Left kidney (tissue), 8 donors: ENCODE measurements around the gene MAPK8IP2. TPM values are rescaled to one million over a fixed set of nuclear protein-coding genes. Genes with fewer than 3 reads are reported as not detected.

Source experiments
- DNase-seq: peaks from one replicate; pipeline ENCODE4 v3.0.0-alpha.2; 2013
- long read RNA-seq, 8 donors: transcript quantifications; one replicate each; lab custom pipeline, GENCODE V29; 2026
- polyA plus RNA-seq: library from polyadenylated mRNA; unstranded; fragments of 120-200 nt; gene quantifications from one replicate; pipeline ENCODE4 v1.2.1, GENCODE V29; 2013; ENCODE audit not compliant: insufficient read length

The MAPK8IP2 gene
- 0.83 TPM for polyA plus RNA-seq
- long read RNA-seq, donor 1: 0 reads
- long read RNA-seq, donor 2: 0 reads
- long read RNA-seq, donor 3: 0 reads
- long read RNA-seq, donor 4: 0 reads
- long read RNA-seq, donor 5: 0 reads
- long read RNA-seq, donor 6, partial matches to known transcripts: 0 of 1 reads
- long read RNA-seq, donor 6, other reads (novel, unspliced or antisense): 0 of 1 reads
- long read RNA-seq, donor 7: 0 reads
- long read RNA-seq, donor 8: 0 reads

DNA sequence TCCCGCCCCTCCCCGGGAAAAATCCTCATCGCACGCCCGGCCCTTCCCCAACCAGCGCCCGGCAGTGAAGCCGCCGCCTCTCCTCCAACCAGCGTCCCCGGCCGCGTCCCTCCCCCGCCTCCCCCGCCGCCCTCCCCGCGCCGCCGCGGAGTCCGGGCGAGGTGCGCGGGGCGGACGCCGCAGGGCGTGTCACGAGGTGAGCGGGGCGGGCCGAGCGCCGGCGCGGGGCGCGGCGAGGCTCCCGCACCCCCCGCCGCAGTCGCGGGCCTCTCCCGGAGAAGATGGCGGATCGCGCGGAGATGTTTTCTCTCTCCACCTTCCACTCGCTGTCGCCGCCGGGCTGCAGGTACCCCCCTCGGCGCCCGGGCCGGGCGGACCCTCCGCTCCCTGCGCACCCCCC is at the start of gene MAPK8IP2:
Gene MAPK8IP2, plus strand, starts transcription at position 256 of the 400 bp plus-strand sequence. Its CDS starts 26 bp downstream, at position 282.
- DNase-seq: no peak

- DNase-seq: no peak
Observed at GRCh38 chr22:50551160-50551752, 49.3 kb upstream of the MAPK8IP2 start.

DNA sequence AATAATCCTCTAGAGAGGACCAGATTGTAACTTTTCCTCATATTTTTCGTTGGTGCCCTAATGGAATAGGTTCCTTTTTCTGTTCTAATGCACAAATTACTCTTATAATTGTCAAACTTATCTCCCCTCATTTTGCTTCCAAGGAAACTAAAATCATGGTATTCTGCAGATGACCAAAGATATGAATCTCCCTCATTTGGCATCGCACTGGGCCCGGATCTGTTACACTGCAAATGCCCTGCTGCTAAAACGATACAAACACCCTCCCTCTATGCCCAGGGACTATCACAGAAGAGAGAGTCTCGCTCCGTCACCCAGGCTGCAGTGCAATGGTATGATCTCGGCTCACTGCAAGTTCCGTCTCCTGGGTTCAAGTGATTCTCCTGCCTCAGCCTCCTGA is 47.3 kb upstream of the MAPK8IP2 start:
- DNase-seq: no peak

DNA sequence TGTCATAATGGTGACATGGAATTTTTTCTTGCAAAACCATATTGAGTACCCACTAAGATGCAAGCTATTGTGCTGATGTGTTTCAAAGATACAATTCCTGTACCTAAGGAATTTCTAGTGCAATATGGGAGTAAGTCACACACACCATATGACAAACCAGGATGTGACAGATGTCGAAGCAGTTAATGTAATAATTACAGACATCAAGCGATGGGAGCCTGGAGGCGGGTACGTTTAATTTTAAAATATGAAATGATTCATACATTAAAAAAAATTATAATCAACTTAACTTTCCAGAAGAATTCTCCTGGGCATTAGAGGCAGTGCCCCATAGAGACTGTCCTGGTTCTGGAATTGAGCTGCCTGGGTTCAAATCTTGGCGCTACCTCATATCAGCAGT is 43.9 kb upstream of the MAPK8IP2 start:
- DNase-seq: no peak

GRCh38 chr22:50560034-50560433 is 40.6 kb upstream of the MAPK8IP2 start:
- DNase-seq: no peak

GRCh38 chr22:50561401-50562358 is 38.9 kb upstream of the MAPK8IP2 start:
- DNase-seq: no peak

DNA sequence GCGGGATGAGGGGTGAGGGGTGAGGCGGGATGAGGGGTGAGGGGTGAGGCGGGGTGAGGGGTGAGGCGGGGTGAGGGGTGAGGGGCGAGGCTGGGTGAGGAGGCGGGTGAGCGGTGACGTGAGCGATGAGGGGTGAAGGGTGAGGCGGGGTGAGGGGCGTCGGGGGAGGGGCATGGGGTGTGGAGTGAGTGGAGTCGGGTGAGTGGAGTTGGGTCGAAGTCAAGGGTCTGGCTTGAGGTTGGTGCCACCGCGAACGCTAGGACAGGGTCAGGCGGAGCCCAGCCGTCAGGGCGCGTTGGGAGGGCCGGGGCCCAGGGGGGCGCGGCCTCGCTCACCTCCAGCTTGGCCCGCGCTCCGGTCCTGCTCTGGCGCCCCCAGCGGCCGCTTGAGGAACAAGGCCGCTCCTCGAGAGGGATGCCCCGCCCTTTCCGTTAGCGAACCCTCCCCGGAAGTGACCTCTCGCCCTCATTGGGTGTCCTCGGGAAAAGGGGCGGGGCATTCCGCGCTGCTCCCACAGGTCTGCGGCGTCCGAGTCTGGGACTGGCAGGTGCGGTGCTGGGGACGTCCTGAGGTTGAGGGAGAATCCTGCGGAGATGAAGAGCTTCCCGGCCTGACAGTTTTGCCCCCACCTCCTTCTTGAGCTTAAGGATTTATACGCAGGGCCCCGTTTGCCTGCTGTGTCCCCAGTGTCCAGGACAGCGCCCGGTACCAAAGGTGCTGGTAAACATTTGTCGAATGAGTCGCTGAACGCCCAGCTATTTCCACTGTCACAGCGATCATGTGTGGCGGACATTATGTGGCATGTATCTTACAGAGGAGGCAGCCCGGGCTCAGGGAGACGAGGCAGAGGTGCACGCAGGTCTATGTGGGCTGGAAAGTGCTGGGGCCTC is 37.8 kb upstream of the MAPK8IP2 start, which contains the start of gene SYCE3:
Gene SYCE3, minus strand, starts transcription at position 397 of the 890 bp plus-strand sequence. CDS start 6,514 bp downstream, outside the sequence.
- DNase-seq: peak; percentile 95

GRCh38 chr22:50563413-50564160 is 37.0 kb upstream of the MAPK8IP2 start:
- DNase-seq: no peak

- DNase-seq: no peak
Observed at GRCh38 chr22:50564289-50564688, 36.3 kb upstream of the MAPK8IP2 start.

DNA sequence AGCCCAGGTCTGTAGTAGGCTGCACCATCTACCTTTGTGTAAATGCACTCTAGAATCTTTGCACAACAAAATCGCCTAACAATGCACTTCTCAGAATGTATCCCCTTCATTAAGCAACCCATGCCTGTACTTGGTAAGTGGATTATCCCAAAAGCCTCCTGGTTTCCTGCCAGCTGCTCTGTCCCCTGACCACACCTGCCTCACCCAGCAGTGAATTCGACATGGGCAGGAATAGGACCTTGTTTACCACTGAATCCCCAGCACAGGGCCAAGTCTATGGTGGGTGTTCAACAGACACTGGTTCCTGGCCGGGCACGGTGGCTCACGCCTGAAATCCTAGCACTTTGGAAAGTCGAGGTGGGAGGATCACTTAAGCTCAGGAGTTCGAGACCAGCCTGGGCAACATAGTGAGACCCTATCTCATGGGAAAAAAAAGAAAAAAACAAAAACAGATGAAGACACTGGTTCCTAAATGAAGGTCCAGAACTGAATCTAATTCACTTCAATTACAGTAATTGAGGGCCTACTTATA is 32.8 kb upstream of the MAPK8IP2 start:
- no peak for DNase-seq

GRCh38 chr22:50568626-50569025 is 32.0 kb upstream of the MAPK8IP2 start:
- no peak for DNase-seq

GRCh38 chr22:50569041-50569459 is 31.5 kb upstream of the MAPK8IP2 start:
- DNase-seq: no peak

DNA sequence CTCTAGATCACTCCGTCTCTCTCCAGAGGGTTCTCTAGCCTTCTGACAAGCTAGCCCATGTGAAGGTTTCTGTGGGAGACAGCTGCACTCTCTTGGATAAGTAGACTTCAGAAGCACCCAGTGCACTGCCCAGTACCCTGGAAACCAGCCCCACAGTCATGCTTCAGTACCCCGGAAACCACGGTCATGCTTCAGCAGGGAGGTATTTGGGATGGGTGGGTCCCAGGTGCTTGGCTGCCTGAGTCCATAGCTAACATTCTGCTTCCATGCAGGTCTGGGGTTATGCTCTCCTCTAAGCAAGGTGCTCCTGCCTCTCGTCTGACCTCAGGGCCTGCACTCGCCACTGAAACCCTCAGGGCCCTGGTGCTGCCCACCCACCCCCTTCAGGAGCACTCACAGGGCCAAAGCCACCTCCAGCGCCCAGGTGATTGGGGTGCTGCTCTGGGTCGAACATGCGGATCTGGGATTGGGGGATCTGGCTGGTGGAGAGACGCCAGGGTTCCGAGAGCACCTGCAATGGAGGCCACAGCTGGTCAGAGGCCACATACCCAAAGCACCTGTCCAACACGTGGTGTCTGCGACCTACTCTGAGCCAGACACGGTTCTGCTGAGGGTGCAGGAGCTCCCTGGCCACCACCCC is 30.6 kb upstream of the MAPK8IP2 start:
- no peak for DNase-seq

GRCh38 chr22:50570861-50571260 is 29.7 kb upstream of the MAPK8IP2 start:
- no peak for DNase-seq

GRCh38 chr22:50571264-50572175 is 29.1 kb upstream of the MAPK8IP2 start:
- DNase-seq: no peak

- DNase-seq: no peak
Observed at GRCh38 chr22:50572965-50573364, 27.6 kb upstream of the MAPK8IP2 start.

GRCh38 chr22:50573491-50574382 is 26.9 kb upstream of the MAPK8IP2 start:
- DNase-seq: no peak

DNA sequence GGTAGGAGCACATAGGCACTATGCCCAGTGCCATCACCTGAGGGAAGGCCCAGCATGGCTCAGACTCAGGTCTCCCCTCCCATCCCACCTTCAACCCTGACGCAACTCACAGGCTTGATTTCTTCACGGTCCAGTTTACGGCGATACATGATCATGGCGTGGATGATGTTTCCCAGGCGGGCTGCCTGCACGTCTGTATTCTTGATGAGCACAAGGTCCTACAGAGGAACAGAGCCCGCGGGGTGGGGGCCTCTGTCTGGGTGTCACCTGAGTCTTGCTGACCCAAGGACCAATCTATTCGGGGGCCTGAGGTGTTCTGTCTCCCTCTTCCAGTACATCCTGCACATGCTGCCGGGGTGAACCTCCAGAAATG is 26.2 kb upstream of the MAPK8IP2 start:
- DNase-seq: no peak
